NCI-H187 treated with DMSO at 0.1 percent for 48 hours (cell line): Measurements from ENCODE around the gene NEGR1.

ENCODE experiments used
- DNase-seq: peaks from one replicate; lab custom pipeline; 2025; lab: John Stamatoyannopoulos, UW

NEGR1 gene

DNA sequence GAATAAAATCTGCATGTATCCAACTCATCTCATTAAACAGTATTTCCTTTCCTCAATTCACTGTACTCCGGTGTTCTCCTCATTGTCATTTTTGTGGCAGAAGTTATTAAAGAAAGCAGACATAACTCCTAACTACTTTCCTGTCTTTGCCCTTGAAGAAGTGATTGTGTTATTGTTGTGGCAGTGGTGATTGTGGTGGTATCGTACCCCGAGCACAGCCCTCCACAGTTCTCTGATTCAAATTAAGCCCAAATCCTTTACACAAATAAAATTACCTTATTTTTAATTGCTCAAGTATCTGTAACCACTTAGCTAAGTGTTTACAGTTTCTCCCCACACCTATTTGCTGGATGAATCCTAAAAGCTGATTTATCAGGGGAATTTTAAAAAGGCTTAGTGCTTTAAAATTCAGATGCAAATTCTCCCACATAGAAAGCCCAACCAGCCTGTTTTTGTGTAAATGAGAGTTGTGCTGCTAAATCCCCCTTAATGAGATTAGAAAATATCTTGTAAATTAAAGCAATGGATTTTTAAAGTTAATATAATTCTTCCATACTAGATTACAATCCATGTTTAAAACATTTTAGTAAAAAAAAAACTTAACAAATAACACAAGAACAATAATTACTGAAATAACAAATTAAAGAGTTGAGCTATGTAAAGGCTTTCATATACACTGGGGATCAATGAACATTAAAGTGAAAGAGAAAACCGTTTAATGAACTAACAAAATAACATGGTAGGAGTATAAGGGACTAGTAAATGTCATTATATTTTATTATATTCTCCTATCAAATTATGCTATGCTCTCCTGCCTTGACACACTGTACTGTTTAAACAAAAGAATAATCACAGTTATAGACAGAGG is 259.0 kb downstream of the NEGR1 start:
- DNase-seq, result no peak

DNA sequence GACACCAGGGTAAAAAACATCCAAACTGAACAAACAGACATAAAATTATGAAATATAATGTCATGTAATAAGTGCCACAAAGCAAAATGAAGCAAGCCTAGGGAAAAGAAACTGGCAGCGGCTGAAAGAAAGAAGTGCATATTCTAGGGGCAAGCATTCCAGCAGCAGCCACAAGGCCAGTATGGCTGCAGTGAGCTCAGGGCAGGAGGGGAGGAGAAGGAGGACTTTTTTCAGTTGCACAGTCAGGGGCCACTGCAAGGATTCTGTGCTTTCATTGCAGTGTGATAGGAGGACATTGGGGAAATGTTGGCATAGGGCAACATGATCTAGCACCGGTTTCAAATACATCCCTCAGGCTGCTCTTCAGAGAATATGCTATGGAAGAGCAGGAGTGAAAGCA is 263.8 kb downstream of the NEGR1 start:
- no peak for DNase-seq

DNA sequence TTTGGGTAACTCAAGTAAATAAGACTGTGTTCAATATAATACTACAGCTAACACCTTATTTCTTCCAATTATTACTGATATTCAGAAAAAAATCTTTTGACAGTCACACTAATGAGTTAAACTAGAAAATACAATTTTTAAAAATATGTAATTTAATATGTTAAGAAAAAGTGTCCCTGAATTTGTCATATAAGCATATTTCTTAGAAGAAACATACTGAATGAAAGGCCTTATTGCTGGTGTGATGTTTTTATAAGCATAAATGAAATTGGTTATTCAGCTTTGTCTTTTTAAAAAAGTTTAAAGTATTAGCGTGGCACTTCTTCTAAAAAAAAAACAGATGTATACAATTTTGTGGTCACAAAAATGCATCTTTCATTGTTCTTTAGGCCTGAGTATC is 267.3 kb downstream of the NEGR1 start:
- no peak for DNase-seq

DNA sequence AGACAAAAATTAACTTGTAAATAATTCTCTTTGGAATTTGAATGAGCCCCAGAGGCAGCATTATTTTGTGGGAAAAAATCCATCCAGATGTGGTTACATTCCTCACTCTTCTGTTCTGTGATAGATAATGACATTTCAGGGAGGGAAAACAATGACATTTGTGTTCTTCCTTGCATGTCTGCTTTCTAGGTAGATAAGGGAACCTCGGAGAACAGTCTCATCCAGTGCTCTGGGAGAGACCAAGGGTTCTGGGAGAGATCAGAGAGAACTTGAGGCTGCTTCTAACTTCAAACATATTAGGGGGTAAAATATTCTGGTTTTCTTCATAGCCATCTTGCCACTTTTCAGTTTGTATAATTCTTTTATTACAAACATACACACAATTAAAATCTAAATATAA is 269.2 kb downstream of the NEGR1 start:
- no peak for DNase-seq

DNA sequence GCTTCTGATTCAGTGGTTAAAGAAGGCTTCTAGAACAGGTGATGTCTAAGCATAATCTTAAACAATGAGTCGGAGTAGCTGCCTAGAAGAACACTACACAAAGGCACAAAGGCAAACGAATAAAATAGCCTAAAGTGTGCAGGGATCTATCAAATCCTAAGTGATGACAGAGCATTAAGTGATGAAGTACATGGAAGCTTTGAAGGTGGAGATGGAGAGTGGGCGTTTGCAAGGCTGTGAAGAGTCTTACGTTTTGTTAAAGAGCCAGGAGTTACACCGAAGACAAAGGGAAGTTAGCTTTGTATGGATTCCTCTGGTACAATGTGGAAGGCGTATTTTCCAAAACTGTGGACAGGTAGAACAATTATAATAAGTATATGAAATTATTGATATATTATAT is 270.6 kb downstream of the NEGR1 start:
- DNase-seq, result no peak

DNA sequence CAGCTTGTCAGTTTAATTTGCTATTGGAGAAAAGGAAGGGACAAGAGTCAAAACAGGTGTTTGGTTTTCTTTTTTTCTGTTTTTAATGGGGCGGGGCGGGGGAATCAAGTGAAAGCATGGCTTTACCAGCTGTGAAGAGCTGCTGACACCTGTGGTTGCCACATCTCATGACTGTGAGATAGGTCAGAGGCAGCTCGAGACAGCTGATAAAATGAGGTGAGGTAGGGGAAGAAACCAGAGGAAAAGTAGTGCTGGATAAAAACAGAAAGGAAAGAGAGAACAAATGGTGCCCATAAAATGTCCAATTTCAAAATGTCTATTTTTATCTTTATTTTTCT is 272.3 kb downstream of the NEGR1 start:
- no peak for DNase-seq

DNA sequence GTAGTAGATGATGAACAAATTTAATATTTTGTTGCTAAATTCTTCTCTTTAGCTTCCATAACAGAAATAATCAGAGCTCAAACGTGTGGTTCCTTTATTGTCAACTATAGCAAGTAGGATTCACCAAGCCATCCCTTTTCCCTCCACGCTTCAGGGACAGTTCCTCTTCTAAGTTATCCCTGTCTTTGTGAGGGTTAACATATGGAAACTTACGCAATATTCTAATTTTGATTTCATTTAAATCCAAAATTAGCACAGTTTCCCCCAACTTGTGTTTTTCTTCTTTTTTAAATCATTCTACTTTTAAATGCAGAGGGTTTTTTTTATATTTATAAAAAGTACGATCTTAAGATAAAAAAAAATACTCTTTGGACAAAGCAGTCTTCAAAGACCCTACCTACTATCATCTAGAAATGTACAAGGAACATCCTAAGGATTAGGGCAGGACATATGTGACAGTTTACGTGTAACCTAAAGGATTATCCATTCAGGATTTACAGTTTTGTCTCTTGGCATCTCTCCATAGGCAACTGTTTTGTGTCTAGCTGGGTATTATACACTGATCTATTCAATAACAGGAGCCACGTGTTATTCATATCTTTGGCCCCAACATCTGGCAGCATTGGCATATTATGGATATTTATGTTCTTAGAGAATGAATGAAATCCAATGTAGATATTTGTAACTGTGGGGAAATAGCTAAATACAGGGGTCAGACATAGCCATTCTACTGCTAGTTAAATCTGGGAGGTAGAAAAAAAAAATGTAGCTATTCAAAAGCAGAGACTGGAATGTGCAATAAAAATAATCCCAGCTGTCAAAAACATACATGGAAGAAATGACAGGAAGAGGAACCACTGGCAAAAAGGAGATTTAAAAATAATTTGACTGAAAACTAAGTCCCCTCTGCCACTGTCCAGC is 272.9 kb downstream of the NEGR1 start:
- no peak for DNase-seq

DNA sequence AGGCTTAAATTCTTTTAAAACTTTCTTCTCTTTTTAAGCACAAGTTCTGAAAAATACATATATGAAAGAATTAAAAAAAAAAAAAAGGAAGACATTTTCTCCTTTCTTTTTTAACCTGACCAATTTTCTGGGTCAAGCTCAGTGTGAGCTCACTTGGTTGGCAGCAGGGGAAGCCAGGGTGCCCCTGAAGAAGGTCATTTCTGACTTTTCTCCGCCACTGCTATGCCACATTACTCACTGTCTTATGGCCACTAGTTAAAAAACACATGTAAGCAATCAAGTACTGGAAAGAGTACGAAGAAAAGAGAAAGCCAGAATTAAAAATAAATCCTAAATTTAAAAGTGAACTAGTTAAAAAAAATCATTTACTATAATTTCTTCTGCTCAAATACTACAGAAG is 275.0 kb downstream of the NEGR1 start:
- DNase-seq, result no peak

DNA sequence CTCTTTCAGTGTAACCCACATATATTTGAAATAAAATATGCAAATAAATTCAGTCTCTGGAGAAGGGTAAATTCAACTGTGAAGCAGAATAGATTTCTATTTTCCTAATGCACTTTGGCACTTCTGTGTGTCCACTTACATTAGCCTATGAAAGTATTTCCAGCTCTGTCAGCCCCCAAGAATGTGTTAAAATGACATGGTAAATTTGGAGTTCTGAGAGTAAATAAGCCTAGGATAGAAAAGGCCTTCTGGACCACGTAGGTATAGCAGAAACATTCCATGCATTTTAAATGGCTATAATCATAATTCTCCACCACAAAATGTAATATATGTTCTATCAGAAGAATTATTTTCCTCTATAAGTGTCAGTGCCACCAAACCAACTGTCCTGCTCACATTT is 276.2 kb downstream of the NEGR1 start:
- no peak for DNase-seq

DNA sequence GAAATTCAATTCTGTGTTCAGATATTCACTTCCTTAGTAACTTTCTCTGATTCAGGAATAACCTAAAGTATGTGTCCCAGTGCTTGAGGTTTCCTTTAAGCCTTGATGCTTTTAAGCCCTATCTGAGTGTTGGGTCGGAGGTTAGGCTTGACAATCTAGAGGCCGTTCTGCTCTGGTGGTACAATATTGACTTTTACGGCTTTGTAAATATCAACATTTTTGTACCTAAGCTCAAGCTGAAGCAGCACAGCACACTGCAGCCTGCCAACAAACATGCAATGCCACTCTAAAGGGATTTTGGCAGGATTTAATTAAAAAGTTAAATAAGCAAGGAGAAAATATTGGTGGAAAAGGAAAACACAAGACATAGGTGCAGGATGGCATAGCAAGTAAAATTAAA is 279.2 kb downstream of the NEGR1 start:
- DNase-seq, result no peak

DNA sequence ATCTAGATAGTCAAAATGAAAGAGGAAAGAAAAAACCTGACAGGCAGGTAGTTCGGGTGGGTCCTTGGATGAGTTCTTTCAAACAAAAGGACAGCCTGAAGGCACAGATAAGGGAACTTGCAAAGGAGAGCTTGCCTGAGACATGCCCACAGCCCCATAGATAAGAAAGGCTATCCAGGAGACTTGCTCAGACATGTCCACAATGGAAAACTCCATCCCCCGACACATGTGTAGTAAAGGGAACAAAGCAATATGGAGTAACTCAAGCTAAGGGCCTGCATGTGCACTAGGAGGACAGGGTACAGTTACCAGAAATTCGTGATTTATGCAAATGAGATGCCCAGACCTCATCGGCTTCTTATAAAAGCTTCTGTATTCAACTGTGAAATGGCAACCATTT is 281.5 kb downstream of the NEGR1 start:
- DNase-seq, result no peak

DNA sequence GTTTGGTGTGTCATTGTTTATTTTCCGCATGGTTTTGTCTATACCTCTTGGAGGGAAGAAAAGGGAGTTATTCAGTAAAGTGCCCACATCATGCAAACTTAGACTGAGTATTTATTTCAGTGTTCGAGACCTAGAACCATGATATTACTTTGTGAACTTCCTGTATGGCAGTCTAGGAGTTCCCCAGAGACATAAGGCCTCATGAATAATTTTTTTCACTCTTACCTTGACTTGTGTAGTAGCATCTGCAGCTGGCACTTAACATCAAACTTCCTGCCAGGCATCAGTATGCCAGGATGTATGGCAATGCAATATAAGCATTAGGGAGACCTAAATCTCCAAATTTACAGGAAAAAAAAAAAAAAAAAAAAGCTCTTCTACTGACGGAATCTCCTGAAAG is 287.7 kb downstream of the NEGR1 start:
- no peak for DNase-seq

DNA sequence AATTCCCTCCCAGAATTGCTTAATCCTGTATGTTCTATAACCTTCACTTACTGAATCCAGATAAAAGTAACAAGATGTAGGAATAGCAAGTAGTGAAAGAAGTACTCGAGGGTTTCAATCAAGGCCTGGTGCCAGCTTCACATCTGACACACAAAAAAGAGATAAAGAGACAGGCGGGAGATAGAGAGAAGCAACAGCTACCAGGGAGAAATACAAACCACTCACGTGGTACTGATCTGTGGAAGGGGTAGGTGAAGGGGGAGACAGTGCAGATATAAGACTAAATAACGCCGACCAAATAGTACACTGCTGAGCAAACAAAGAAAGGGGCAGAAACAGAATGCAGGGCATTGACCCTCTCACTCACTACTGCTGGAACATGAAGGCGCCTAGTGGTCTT is 295.2 kb downstream of the NEGR1 start:
- DNase-seq, result no peak

DNA sequence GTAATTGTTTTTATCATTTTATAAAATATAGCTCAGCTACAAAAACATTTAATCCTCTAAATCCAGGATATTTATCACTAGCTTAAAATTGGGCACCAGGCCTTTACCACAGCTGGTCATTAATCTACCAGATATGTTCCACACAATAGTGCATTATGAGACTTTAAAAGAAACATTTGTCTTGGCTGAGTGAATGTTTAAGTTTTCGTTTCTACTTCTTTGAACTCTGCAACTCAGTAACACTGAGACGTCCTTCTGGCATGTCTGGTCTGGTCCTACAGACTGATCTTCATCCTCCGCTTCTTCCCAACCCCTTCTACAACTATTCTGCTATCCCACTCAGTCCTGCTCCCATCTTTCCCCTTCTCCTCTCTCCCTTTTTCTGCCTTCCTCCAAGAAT is 296.2 kb downstream of the NEGR1 start:
- DNase-seq, result no peak

DNA sequence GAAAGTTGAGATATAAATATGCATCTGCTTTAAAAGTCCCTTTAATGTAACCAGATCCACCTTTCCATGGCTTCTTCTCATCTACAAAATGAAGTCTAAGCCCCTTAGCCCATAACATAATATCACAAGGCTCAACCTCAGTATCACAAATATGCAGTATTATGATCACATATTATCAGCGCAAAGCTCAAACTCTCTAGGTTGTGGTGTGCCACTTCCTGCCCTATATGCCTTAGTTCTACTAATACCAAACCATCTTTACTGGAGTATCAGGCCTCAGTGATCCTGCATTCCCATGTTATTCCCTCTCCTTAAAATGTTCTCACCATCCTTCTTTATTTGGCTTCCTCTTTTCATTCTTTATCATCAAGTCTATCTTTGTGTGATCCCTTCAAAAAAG is 301.8 kb downstream of the NEGR1 start:
- no peak for DNase-seq

DNA sequence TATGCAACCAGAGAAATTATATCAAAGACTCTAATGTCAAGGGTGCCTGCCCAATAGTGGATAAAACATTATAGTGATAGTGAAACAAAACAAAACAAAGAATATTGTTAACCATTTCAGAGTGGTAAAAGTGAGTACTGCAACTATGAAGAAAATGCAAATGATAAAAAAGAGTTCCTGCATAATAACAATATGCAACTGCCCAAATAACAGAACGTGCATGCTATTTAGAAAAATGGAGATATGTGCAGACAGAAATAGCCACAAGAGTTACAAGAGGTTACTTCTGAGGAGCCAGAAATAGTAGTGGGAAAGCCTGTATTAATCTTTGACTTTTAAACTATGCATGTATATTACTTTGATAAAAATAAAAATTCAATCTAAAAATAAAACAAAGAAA is 302.5 kb downstream of the NEGR1 start:
- DNase-seq, result no peak

DNA sequence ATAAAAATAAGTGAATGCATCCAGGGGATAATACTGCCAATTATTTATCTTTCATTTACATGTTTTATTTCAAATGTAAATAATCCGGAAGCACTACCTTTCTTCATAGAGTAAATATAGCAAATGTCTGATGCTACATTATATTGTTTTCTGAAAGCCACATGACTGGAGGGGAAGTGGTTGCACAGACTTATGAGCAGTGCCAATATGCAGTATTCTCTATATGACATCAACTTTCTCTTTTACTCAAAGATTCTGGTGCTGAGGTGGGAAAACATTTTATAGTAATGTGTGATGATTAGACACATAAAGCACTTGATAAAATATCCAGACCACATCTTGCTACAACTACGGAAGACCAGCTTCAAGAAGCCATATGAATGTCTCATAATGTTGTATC is 314.7 kb downstream of the NEGR1 start:
- DNase-seq, result no peak

DNA sequence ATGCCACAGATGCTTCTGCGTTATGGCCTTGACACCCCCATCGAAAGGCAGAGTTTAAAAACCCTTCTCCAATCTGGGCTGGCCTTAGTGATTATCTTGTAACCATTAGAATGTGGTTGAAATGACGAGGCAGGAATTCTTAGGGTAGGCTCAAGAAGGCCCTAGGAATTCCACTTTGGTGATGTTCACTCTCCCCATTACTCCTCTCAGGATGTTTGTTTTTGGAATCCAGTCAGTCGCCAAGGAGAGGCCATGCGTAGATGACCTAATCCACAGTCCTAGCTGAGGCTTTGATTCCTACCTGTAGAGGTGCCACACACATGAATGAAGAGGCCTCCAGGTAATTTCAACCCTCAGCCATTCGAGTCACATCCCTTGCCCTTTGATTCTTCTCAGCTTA is 318.2 kb downstream of the NEGR1 start:
- DNase-seq, result no peak

DNA sequence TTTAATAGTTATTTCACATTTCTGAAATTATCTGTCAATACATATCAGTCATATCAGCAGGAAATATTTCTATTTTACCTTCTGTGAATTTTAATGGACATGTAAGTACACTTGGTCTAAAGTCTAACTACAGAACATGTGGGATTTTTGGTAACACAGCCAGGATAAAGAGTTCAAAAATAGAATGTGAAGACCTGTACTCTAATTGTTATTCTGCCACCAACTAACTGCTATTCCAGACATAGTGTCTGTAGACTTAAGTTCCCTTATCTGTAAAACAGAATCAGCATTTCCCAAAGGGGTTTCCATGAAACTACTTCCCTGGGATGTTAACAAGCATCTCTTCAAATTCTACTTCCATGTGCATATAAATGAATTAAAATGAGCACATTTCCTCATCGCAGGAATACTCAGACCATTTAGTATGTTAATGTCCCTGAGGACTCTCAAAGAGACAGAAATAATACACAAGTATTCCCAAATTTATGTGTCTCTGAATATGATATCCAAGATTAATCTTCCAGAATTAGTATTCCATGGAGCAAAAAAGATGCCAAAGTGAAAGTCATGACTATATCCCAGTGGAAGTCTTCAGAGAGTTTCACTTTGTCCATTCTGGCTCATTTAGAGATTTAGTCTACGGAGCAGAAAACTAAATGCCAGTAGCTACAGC is 325.6 kb downstream of the NEGR1 start:
- DNase-seq, result no peak

DNA sequence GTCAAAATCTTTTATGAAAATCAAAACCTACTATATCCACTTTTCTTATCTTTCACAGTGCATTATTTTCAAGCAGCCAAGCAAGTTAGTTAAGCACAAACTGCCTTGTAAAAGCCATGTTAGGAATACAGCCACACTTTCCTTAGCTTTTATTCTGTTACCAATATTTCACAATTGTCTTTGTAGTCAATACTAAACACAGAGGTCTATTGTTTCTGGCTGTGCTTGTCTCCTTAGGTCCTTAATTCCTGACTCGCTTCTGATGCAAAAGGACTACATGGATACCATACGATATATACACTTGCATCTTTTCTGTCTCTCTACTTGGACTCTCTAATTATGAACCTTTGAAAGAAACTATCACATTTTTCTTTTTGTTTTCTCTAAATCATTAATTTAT is 331.8 kb downstream of the NEGR1 start:
- no peak for DNase-seq

DNA sequence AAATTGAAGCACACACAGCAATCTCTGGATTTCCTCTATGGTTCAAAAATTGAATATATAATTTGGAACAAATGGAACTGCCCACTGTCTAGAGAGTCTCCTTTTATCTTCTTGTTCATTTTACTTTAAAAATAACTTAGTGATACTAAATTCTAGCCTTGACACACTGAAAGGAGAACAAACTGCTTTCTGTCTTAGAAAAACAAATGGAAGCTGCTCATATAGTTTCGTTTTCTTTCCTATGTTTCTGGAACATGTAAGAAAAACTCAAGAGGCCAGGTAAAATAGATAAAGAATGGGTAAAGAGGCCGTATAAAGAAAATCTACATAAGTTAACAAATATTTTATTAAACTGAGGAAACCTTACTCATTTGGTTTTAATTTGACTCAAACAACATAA is 332.7 kb downstream of the NEGR1 start:
- DNase-seq, result no peak

DNA sequence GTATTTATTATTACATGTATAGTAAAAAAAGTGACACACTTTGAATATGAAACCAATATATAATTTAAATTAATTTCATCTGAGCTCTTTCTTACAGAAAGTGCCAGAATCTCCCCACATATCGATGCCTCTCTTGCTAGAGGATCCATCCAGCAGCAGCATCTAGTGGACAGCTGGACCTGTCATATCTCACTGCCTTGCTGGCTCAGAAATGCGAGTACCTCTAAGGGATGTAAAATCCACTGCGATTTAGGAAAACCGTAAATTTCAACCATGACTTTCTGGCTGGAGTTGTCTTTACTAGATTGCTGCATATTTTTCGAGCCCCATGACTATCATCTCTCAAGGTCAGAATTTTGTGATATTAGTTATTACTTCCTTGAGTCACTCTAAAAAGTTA is 333.8 kb downstream of the NEGR1 start:
- DNase-seq, result no peak

DNA sequence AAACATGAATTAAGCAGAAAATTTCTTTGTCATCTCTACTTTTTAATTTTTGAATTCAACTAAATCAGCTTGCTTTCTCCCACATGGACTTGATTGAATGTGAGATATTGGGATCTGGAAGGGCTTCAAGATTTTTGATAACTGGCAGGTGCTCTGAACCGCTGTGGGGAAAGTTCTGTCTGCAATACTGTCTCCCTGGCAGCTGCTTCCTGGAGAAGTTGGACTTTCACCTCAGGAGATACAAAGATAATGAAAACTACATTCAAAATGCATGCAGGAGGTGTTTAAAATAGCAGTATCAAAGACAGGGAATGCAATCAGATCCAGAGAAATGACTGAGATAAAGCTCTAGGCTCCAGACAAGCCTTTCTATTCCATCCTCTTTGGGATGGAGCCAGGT is 338.3 kb downstream of the NEGR1 start:
- no peak for DNase-seq
